NCI-H1436 treated with DMSO at 0.1 percent for 48 hours (cell line): ENCODE measurements around the gene CAPG.
"Not testable (repeated sequence)": the region's sequence is repeated elsewhere in the genome, so short reads cannot be mapped to it uniquely, and the experiment has no call there.

Source experiments
- DNase-seq: peaks from one replicate; lab custom pipeline; 2025; lab: John Stamatoyannopoulos, UW

CAPG gene

GRCh38 chr2:85396531-85397470 lies 13.4 kb downstream of the CAPG start:
- no peak for DNase-seq

DNA sequence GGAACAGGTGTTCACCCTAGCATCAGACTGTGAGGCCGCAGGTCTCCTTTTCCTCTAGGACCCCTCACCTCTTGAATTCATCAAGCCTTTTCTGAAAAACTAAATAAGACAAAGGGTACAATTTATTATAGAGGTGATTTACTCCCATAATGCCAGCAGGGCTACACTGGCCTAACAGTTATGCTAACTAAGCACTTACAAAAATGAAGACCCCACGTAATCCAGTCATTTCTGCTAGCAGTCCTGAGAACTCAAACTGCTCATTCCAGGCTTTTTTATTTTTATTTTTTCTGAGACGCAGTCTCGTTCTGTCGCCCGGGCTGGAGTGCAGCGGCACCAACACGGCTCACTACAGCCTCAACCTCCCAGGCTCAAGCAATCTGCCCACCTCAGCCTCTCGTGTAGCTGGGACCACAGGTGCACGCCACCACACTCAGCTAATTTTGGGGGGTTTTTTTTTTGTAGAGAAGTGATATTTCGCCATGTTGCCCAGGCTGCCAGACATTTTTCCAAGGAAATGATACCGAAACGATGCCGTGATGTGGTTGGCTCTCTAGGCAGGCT lies 14.2 kb downstream of the CAPG start:
- no peak for DNase-seq

DNA sequence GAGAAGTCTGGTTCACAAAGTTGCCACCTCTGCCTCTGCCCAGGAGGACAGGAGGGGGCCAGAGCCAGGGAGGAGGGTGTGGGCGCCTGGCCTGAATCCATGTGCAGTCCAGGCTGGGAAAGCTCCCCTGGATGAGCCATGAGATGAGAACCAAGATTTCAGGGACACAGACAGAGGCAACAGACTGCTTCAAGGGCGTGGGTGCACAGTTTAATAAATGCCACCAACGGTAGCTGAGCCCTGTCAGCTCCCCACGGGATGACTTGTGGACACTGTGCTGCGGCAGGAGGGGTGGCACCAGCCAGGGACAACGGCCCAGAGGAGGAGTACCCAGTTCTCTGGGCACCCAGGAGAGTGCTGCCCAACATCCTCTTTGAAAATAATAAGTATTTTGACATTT lies 15.2 kb downstream of the CAPG start:
- no peak for DNase-seq

- DNase-seq = no peak
Observed at GRCh38 chr2:85394261-85394681, 15.9 kb downstream of the CAPG start.

- DNase-seq = no peak
Observed at GRCh38 chr2:85393836-85394235, 16.3 kb downstream of the CAPG start.

DNA sequence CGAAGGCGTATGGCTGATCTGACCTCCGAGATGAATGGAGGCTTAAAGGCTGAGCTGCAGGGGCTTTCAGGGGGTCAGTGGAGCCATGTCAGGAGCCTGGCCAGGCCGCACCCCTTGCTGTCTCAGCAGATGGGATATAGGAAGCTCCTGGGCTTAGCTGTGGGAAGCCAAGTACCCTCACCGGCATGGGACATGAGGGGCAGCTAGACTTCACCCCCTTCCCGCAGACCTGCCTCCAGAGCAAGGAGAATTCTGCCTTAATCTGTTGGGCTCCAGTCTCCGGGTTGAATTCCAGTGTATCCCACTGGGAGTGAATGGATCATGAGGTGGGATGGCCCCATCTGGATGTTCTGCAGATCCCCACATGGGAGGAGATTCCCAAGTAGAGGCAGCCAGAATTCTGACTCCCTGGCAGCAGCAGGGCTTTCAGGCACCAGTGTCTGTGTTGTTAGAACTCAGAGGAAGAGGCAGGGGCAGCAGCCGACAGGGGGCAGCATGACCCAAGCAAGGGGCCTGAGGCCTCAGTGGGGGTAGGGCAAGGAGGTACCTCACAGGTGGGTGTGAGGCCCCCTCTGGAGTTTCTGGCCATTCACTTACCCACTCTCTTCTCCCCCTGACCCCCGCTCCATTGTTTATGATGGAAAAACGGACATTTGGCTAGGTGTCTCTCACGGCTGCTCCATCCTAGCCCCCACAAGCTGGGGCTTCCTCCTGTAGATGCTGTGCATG lies 19.1 kb downstream of the CAPG start:
- no peak for DNase-seq

DNA sequence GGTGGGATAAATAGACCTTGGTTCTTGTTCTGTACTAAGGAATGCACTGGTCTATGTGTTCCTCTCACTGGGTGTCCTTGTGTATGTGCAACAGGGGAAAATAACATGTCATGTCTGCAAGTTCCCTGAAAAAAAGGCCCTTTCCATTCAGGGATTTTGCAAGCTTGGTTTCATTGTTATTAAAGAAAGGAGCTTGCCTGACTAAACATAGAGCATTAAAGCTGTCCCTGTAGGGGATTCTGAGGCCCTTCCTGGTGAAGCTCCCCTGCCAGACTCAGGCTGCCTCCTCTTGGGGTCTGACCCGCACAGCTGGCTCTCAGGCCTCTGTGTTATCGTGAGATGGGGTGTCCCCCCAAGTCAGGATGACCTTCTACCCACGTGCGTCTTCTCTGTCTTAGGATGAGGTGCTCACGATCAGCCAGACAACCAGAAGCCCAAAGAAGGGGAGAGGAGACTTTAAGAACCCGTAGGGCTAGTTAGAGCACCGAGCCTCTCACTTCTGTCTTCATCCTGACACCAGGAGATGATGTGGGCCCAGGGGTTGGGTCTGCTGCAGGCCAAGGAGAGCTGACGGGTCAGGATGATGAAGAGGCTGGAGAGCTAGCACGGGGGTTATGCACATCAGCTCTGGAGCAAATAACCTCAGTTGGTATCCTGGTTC lies 21.2 kb downstream of the CAPG start:
- DNase-seq = no peak

DNA sequence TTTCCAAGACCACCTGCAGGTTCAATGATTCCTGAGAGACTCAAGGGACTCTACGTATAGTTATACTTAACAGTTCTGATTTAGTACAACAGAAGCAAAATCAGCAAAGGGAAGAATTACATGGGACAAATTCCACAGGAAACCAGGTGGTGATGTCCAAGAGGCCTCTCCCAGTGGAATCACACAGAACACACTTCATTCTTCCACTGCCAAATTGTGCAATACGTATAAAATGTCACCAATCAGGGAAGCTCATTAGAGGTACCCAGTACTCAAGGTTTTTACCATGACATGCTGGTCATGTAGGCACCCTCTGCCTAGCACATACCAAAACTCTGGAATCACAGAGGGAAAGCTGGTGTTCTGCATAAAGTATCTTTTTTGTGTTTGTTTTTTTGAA lies 22.4 kb downstream of the CAPG start:
- DNase-seq = no peak

GRCh38 chr2:85385746-85386145 lies 24.4 kb downstream of the CAPG start:
- DNase-seq = no peak

DNA sequence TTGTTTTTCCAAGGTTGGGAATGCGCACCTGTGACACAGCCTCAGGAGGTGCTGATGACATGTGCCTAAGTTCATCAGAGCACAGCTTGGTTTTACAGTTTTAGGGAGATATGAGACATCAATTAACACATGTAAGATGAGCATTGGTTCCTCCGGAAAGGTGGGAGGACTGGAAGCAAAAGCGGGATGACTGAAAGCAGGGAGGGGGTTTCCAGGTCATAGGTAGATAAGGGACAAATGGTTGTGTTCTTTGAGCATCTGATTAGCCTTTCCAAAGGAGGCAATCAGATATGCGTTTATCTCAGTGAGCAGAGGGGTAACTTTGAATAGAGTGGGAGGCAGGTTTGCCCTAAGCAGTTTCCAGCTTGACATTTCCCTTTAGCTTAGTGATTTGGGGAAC lies 26.3 kb downstream of the CAPG start:
- no peak for DNase-seq

GRCh38 chr2:85383151-85383550 lies 27.0 kb downstream of the CAPG start:
- DNase-seq = not testable (repeated sequence)

DNA sequence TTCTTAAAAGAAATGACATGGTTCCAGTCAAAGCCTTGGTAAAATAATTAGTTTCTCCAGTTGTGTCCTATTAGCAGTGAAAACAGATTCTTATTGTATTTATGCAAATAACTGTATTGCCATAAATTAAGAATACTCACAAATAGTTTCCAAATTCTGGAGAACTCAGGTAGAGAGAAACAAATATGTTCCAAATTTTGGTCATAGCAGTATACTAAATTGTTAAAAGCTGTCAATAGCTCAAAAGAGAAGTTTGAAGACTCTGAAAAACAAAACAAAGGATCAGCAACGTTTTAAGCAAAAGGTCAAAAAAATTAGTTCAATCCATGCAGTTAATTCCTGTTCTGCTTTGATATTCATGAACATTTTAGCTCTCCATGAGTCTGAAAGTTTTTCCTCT lies 30.1 kb downstream of the CAPG start:
- no peak for DNase-seq

DNA sequence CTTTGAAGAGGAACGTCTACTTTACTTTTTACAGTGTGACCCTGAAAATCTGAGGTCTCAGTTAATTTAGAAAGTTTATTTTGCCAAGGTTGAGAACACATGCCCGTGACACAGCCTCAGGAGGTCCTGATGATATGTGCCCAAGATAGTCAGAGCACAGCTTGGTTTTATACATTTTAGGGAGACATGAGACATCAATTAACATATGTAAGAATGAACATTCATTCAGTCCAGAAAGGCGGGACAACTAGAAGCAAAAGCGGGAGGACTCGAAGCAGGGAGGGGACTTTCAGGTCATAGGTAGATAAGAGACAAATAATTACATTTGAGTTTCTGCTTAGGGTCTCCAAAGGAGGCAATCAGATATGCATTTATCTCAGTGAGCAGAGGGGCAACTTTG lies 31.9 kb downstream of the CAPG start:
- no peak for DNase-seq

DNA sequence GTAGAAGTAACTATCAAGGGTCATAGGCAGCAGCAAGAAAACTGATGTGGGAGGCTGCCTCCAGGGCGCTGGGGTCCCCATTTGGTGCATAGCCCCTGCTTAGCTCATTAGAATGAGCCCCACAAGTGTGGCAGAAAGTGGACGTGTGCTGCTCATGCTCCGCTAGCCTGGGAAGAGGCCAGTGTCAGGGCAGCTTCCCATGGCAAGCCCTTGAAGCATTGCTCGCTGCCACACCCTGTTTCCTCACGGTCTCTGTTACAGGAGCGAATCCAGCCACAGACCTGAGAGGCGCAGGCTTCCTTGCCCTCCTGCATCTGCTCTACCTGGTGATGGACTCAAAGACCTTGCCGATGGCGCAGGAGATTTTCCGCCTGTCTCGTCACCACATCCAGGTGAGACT lies 33.1 kb downstream of the CAPG start:
- DNase-seq = no peak

DNA sequence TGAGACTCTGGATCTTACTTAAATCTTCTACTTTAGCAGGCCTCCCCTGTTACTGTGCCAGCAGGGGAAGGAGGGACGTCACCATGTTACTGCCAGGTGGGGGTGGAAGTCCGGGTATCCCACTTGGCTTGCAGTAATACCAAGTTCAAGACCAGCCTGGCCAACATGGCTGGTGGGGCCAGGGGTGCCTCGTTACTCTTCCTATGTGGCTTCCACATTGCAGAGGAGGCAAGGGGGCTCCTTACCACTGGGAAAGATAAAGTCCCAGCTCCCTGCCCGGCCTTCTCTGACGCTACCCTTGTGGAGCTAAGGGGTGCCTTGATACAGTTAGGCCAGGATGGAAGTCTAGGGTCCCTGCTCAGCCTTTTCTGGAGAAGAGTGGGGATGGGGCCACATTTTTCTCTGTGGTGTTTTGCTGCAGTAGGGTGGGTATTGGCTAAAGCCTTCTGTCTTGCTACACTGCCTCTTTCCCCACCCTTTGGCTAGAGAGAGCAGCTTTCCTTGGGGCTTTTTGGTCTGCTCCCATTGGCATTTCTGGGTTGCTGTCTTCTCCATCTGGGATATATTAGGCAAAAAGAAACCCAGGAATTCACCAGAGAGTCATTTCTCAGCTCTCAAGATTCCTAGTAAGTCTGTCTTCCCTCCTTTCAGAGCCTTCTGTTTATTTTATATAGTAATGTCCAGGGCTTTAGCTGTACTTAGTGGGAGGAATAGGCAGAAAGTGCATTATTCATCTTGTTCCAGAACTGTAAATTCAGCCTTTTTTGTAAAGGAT lies 33.7 kb downstream of the CAPG start:
- no peak for DNase-seq

DNA sequence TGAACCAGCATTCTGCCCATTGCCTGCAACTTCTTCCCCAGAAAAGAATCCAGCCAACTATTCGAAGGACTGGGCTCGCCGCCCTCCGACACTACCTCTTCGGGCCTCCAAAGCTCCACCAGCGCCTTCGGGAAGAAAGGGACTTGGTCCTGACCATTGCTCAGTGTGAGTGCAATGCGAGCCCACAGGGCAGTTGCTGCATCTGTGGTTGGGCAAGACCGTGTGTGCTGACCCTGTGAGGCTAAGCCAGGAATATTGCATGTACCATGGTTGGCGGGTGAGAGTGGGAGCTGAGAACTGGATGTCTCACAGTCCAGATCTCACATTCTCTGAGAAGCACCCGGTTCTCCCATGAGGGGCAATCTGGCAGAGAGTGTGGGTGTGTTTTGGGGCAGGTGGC lies 39.1 kb downstream of the CAPG start:
- no peak for DNase-seq

- no peak for DNase-seq
Observed at GRCh38 chr2:85369500-85369899, 40.7 kb downstream of the CAPG start.

DNA sequence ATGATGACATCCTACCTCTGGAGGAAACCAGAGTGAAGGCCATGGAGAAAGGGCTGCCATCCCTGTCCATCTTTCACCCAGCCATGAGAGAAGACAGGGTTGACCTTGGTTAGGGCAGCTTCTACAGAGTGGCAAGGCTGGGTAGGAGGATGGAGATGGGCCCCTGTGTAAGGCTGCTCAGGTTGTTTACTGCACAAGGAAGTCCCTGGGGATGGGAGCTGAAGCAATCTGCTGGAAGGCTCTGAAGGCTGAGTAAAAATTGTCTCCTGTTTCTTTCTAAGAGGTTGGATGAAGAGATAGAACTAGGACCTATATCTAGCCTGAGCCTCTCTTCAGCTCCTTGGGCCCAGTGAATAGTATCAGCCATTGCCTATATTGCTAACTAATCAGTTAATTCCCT lies 41.2 kb downstream of the CAPG start:
- no peak for DNase-seq

DNA sequence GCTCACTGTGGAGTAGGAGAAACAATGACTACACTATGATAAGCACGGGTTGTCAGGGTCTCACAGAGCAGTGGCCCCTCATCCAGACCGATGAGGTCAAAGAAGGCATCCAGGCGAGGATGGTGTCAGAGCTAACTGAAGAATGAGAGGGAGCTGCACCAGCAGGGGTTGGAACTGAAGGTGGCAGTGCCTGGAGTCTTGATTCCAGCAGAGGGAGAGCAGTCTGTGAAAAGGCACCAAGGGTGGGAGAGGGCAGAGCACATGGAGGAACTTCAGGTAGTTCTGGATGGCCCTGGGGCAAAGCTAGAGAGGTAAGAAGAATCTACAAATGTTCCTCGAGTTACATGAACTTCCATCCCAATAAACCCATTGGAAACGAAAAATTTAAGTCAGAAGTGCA lies 43.0 kb downstream of the CAPG start:
- no peak for DNase-seq

DNA sequence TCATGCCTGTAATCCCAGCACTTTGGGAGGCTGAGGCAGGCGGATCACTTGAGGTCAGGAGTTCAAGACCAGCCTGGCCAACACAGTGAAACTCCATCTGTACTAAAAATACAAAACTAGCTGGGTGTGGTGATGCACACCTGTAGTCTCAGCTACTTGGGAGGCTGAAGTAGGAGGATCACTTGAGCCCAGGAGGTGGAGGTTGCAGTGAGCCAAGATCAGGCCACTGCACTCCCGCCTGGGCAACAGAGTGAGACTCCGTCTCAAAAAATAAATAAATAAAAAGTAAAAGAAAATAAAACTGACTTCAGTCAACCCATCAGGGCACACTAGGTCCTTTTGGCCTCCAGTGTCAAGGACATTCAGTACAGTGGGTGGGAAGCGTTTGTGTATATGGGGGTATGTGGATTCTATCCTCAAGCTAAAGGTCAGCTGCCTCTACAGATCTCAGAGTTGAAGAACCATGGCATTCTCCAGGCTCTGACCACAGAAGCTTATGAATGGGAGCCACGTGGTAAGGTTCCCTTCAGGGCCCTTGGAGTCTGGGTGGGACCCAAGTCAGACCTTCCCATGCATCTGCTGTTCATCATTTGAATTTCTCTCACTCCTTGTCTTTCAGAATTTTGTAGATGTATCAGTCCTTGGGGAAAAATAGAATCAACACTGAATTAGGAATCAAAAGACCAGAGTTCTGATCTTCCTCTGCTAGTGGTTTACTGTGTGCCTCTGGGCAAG lies 47.3 kb downstream of the CAPG start:
- not testable (repeated sequence) for DNase-seq

- DNase-seq = no peak
Observed at GRCh38 chr2:85357736-85358135, 52.4 kb downstream of the CAPG start.
